ENCODE measurements around the gene SMIM31.

Gene SMIM31

DNA sequence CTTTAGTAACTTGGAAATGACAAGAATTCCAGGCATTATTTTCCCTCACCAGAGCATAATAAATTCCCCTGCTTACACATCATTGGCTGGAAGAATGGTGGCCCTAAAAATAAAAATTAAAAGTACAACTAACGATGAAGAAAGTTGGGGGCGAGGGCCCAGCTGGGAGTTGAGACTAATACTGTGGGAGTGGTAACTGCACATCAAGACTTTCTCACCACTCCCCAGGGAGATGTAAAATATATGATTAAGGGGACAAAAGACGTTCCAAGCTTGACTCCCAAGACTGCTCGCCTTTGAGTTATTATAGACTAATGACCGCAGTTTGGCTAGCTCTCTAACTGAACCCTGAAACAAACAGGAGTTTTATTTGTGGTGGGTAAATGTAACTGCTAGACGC lies 30.0 kb downstream of the SMIM31 start:
- no peak for DNase-seq (ENCODE audit: low spot score)

GRCh38 chr4:164789047-164789446 lies 35.1 kb downstream of the SMIM31 start:
- no peak for DNase-seq (ENCODE audit: low spot score)

DNA sequence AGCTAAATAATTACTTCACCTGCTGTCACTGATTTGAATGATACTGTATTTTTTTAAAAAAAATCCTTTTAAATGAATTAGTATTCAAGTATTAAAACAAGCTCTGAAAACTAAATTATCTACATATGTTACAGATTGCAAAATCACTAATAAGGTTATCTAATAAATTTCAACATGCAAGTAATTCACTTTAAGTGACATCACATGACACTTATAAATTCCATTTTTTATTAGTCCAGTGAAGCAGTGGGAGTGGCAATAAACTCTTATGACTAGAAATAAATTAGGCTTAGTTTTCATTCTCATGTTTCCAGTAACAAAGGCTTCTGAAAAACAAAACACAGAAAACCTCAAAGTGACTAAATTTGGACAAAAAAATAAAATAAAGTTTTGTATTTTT lies 36.3 kb downstream of the SMIM31 start:
- DNase-seq (ENCODE audit: low spot score) = no peak

DNA sequence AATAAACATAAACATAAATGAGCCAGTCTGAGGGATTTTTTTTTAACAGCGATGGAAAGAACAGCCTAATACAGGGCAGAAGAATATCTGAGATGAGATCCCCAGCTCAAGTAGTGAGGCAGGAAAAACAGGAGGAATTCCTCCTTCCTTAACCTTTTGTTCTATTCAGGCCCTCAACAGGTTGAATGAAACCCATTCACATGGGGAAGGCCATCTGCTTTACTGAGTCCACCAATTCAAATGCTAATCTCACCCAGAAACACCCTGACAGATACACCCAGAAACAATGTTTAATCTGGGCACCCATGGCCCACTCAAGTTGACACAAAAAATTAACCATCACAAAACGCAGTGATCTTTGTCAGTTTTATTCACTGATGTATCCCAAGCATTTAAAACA lies 45.5 kb downstream of the SMIM31 start:
- no peak for DNase-seq (ENCODE audit: low spot score)

- DNase-seq (ENCODE audit: low spot score) = no peak
Measured at GRCh38 chr4:164800786-164801185, 46.9 kb downstream of the SMIM31 start.

DNA sequence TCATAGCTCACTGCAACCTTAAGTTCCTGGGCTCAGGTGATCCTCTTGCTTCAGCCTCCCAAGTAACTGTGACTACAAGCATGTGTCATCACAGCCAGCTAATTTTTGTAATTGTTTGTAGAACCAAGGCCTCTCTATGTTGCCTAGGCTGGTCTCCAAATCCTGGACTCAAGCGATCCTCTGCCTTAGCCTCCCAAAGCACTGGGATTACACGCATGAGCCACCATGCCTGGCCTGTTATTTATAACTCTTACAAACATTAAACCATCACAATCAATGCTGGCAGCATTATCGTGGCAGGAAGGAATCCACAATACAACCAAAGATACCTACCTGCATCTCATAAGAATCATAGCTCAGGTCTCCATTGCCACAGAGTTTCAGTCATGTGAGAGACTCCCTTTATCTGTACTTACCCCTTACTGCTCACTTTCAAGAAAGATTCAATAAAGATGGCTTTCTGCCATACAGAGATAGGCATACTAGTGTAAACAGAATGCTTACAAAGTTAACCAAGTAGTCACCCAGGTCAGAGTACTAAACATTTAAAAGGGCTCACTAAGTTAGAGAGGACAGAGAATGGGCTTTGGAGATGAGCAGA lies 48.5 kb downstream of the SMIM31 start:
- no peak for DNase-seq (ENCODE audit: low spot score)

- DNase-seq (ENCODE audit: low spot score) = no peak
Measured at GRCh38 chr4:164803702-164804101, 49.8 kb downstream of the SMIM31 start.

GRCh38 chr4:164807611-164808010 lies 53.7 kb downstream of the SMIM31 start:
- no peak for DNase-seq (ENCODE audit: low spot score)

- DNase-seq (ENCODE audit: low spot score) = no peak
Measured at GRCh38 chr4:164813554-164813953, 59.6 kb downstream of the SMIM31 start.

- no peak for DNase-seq (ENCODE audit: low spot score)
Measured at GRCh38 chr4:164815711-164816110, 61.8 kb downstream of the SMIM31 start.

DNA sequence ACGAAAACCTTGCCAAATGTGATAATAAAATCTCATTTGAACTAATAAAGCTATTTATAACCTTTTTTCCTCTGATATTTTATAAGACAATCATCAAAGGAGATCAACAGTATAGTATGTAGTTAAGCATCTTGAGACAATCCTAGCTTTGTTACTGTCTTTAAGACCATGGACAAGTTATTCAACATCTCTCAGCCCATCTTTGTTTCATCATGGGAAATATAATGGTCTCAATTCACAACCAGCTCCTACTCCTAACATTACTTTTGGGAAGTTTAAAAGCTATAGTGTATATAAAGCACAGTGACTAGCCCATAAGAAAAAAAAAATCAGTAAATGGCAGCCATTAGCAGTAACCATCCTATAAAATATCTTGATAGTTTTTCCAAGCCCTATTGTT lies 65.4 kb downstream of the SMIM31 start:
- DNase-seq (ENCODE audit: low spot score) = no peak

DNA sequence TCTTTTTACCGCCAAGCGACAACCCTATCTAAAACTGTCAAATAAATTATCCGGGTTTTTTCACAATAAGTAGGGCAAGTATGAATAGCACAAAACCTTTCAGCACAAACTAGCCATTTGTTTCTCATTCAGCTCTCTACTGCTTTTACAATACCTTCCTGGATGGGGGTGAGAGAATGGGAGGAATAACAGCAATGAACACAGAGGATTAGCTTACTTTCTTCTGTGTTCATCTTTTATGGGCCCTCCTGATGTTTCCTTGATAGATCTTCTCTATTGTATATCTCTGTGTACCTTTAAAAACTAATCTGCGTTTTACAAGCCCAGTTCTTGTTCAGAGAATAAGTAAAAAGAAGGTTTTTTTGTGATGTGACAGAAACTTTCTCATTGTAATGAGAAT lies 67.8 kb downstream of the SMIM31 start:
- DNase-seq (ENCODE audit: low spot score) = no peak

DNA sequence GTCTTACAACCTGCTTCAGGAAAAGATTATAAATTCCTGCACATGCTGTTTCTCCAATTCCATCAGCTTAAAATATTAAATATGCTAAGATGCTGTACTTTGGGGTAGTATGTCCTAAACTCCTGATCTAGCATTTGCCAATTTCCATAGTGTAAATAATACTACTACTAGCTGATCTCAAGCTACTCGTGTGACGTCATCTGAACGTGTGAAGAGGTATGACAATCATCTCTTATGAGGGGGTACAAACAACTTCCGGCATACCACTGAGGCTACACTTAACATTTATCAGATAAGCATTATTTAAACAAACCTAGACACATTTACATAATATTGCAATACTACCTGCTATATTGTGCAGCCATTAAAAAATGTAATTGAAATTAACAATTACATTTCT lies 70.7 kb downstream of the SMIM31 start:
- no peak for DNase-seq (ENCODE audit: low spot score)

DNA sequence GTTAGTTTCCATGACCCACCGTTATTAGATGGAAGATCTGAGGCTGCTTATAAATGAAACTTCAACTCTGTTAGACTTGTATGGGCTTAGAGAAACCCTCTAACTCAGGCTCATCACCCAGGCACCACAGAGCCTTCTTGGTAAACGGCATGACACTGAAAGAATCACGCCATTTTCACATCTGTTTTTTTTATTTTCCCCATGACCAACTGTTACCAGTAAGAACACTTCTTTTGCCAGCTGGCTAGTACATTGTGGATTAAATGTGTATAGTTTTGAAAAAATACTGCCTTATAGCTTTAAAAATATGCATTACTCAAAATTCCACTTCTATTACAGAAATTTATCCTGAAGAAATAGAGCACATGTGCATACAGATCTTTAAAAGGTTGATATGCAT lies 75.0 kb downstream of the SMIM31 start:
- no peak for DNase-seq (ENCODE audit: low spot score)

GRCh38 chr4:164846566-164846965 lies 92.6 kb downstream of the SMIM31 start:
- DNase-seq (ENCODE audit: low spot score) = no peak

GRCh38 chr4:164847016-164847415 lies 93.1 kb downstream of the SMIM31 start:
- DNase-seq (ENCODE audit: low spot score) = no peak

DNA sequence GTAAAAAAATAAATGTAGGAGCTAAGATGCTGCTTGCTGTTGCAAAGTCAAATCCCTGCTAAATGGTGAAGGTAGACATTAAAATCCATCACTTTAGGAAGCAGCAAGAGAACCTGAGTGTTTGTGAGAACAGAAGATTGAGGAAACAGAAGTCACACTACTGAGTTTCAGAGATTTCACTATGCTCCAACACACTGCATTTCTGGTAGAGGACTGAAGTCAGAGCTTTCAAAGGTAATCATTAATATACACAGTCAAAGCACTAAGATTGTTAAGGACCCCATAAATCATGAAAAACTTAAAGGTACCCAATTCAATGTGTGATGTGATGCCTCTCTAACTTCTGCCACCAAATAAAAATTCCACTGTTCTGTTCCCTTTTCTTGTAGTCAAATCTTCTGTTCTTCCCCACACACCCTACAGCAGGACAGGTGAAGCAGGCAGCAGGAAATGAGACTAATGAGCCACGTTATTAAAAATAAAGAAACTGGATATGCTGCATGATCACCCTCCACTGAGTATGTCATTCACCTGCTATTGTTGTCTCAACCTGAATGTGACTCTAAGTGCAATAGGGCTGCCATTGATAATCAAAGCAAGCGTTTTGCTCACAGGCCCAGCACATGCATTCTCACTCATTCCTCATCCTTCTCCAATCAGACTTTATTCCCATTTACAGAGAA lies 94.2 kb downstream of the SMIM31 start:
- DNase-seq (ENCODE audit: low spot score) = no peak

Data from cerebellar cortex (tissue), 1 donor.